ENCODE measurements around the gene GBP1. TPM values are rescaled to one million over a fixed set of nuclear protein-coding genes. Genes with fewer than 3 reads are reported as not detected.

GBP1 gene
- total RNA-seq, 2 donors from 2014 or later: 4.3 to 5.7 TPM

Other genes with a start within 250 kb of the GBP1 start
- 10 to 100 TPM; 19.8 to 19.9 TPM for gene GTF2B, start 173.6 kb downstream of the GBP1 start, total RNA-seq
- 1 to 10 TPM; 7.7 to 9.4 TPM for gene KYAT3, start 72.6 kb downstream of the GBP1 start, total RNA-seq
- 10 to 100 TPM; 11.0 to 11.3 TPM for gene RBMXL1, start 72.6 kb downstream of the GBP1 start, total RNA-seq
- 10 to 100 TPM in 1 of 2 donors, 1 to 10 TPM in 1; 5.8 to 10.4 TPM for gene GBP3, start 42.3 kb downstream of the GBP1 start, total RNA-seq
- 10 to 100 TPM; 12.3 to 22.1 TPM for gene GBP2, start 60.9 kb upstream of the GBP1 start, total RNA-seq
- gene GBP7, start 110.8 kb upstream of the GBP1 start, total RNA-seq: not detected
- gene GBP4, start 133.7 kb upstream of the GBP1 start, total RNA-seq: 1 to 10 TPM; 6.1 to 6.2 TPM
- gene GBP5, start 207.7 kb upstream of the GBP1 start, total RNA-seq: 1 to 10 TPM in 1 of 2 donors, under 1 TPM in 1; 0.37 to 1.0 TPM

All from right atrium auricular region (tissue), 2 donors.